Measurements from ENCODE around the gene CCM2L.

The CCM2L gene

GRCh38 chr20:32010101-32010500 lies at the start of gene CCM2L:
Gene CCM2L, plus strand, starts transcription at chr20:32010438. Its CDS starts 17 bp downstream, at chr20:32010455.
- no peak for DNase-seq (ENCODE audit: low read depth, low spot score)

GRCh38 chr20:31962761-31963160 lies 47.5 kb upstream of the CCM2L start:
- DNase-seq (ENCODE audit: low read depth, low spot score) = no peak

- DNase-seq (ENCODE audit: low read depth, low spot score) = no peak
Observed at GRCh38 chr20:31963889-31964288, 46.3 kb upstream of the CCM2L start.

- DNase-seq (ENCODE audit: low read depth, low spot score) = no peak
Observed at GRCh38 chr20:31966991-31967655, 43.1 kb upstream of the CCM2L start.

GRCh38 chr20:31967830-31968249 lies 42.4 kb upstream of the CCM2L start, which contains the start of gene XKR7:
Gene XKR7, plus strand, starts transcription at chr20:31968151. Its CDS starts 25 bp downstream, at chr20:31968176.
- no peak for DNase-seq (ENCODE audit: low read depth, low spot score)

DNA sequence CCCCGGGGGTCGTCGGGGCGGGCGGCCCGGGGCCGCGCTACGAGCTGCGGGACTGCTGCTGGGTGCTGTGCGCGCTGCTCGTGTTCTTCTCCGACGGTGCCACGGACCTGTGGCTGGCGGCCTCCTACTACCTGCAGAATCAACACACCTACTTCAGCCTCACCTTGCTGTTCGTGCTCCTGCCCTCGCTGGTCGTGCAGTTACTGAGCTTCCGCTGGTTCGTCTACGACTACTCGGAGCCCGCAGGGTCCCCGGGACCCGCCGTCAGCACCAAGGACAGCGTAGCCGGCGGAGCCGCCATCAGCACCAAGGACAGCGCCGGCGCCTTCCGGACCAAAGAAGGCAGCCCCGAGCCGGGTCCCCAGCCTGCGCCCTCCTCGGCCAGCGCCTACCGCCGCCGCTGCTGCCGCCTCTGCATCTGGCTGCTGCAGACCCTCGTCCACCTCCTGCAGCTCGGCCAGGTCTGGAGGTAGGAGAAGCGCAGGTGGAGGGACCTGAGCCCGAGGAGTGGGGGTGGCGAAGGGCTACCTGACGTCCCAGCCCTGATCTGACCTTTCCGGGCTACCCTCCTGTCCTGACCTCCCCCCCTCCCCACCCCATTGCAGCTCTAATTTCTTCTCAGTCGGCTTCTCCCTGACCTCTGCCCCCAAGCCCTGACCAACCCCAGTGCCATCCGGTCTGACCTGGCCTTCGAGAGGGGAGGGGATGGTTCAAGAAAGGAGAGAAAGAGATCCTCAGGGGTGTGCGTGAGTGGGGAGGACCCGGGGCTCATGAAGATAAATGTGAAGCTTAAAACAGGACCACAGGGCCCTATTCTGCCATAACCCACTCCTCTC lies 41.7 kb upstream of the CCM2L start:
- DNase-seq (ENCODE audit: low read depth, low spot score) = no peak

GRCh38 chr20:31969991-31970390 lies 40.2 kb upstream of the CCM2L start:
- DNase-seq (ENCODE audit: low read depth, low spot score) = no peak

DNA sequence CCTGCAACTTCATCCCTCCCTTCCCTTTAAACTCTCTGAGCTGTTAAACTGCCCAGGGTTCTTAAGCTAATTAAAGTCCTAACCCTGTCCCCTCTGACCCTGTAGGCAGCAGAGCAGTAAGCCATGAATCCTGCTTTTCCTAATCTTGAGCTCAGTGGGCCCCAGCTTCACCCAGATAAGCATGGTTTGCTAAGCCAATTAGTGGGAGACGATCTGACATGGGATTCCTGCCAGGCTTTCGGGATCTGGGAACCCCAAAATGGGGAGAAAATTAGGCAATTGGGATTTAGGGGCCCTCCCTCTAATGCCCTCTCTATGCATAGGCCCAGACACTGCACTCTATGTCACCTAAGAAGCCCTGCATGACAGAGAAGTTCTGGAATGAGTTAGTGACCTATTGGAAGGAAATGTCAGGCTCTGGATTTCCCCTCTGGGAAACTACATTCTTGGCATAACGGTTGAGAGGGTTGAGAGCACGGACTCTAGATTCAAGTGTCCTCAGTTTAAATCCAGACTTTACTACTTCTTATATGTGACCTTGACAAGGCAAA lies 37.7 kb upstream of the CCM2L start:
- no peak for DNase-seq (ENCODE audit: low read depth, low spot score)

GRCh38 chr20:31974296-31974695 lies 35.9 kb upstream of the CCM2L start:
- DNase-seq (ENCODE audit: low read depth, low spot score) = no peak

- DNase-seq (ENCODE audit: low read depth, low spot score) = no peak
Observed at GRCh38 chr20:31974951-31975487, 35.2 kb upstream of the CCM2L start.

DNA sequence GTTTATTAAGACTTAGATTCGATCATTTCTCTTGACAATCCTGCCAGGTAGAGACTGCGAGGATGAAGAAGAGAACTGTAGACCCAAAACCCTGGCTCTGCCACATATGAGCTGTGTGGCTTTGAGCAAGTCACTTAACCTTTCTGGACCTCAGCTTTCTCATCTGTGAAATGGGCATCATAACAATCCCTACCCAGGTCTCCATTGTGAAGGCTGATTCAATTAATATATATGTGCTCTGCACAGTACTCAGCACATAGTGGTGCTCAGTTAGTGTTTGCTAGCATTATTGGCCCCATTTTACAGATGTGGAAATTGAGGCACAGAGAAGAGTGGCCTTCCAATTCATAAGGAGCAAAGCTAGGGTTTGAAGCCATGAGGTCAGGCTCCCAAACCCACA lies 34.4 kb upstream of the CCM2L start:
- no peak for DNase-seq (ENCODE audit: low read depth, low spot score)

GRCh38 chr20:31977080-31977479 lies 33.2 kb upstream of the CCM2L start:
- no peak for DNase-seq (ENCODE audit: low read depth, low spot score)

DNA sequence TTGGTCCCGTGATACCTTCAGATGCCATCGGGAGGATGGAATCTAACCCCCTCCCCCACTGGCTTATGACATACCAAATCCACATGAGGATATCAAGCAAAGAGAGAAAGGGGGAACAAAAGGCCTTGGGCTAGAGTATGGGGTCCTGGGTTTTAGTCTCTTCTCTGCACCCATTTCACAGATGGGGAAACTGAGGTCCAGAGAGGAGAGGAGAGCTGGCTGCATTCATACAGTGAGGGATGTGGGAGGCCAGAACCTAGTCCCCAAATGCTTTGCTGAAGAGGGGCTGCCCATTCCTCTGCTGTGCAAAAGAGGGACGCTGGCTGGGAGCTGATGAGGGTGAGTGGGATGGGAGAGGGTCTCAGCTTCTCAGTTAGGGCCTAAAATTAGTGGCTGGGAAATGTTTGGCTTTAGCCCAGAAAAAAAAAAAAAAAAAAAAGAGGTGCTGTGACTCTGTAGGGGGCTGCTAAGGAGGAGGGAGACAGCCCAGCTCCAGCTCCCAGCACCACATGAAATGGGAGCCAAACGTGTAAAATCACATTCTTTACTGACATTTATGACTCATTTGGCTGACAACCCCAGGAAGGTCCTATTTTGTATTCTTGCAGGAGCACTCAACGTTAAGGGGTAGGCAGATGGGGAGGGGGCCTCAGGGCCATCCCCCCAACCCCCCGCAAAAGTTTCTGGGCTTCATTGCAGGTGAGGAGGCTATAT lies 30.4 kb upstream of the CCM2L start:
- no peak for DNase-seq (ENCODE audit: low read depth, low spot score)

DNA sequence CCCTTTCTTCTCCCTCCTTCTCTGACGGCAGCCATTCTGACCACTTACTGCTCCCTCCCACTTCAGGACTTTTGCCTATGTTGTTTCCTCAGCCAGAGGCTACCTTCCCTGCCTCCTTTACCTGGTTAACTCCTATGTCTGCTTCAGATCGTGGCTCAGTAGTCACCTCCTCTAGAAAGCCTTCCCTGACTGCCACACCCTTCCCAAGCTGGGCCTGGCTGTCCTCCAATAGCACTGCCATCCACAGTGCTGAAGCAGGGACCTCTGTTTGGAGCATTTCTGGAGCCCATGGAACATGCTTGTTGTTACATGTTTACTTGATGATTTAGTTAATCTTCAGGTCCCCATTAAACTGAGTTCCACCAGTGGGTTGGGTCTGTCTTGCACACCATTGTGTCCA lies 28.5 kb upstream of the CCM2L start:
- no peak for DNase-seq (ENCODE audit: low read depth, low spot score)

- no peak for DNase-seq (ENCODE audit: low read depth, low spot score)
Observed at GRCh38 chr20:31984981-31985471, 25.2 kb upstream of the CCM2L start.

- no peak for DNase-seq (ENCODE audit: low read depth, low spot score)
Observed at GRCh38 chr20:31987744-31988143, 22.5 kb upstream of the CCM2L start.

- no peak for DNase-seq (ENCODE audit: low read depth, low spot score)
Observed at GRCh38 chr20:31988430-31989015, 21.7 kb upstream of the CCM2L start.

- DNase-seq (ENCODE audit: low read depth, low spot score) = no peak
Observed at GRCh38 chr20:31989030-31989645, 21.1 kb upstream of the CCM2L start.

- DNase-seq (ENCODE audit: low read depth, low spot score) = no peak
Observed at GRCh38 chr20:31990641-31991338, 19.4 kb upstream of the CCM2L start.

DNA sequence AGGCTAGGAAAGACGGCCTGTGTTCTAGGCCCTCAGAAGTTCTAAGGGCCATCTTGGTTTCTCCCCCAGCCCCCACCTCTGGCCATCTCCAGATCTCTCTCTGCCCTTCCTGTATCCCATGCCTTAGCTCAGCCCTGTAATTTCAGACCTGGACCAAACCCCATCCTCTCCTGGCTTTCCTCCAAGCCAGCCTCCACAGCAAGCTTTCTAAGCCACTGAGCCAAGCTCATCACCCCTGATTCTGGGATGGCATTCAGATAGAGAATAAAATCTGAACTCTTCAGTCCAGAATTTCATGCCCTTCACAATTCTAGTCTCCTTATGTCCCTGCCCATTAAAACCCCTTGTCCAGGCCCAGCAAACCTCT lies 18.9 kb upstream of the CCM2L start:
- no peak for DNase-seq (ENCODE audit: low read depth, low spot score)
